Measurements from ENCODE around the gene MYBBP1A.

The MYBBP1A gene

DNA sequence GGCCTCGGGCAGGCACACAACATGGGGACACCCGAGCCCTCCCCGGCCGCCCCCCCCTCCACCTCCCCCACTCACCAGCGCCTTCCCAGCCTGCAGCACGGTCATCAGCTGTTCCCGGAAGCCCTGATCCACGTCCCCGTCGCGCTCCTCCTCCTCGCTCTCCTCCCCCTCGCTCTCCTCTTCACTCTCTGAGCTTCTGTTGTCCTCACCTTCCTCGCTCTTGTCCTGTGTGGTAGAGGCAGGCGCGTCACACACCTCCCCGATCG lies 10.3 kb downstream of the MYBBP1A start:
- no peak for DNase-seq (ENCODE audit: low read depth in 2 of 2)
- TF ChIP-seq CTCF (IDR thresholded peaks at IDR 0.05; ENCODE audit: low read depth, low read length), result no peak
- no peak overlapping the region for H3K4me3 ChIP-seq (replicated peaks in 1 of 2; ENCODE audit: low read depth in 2 of 2, low read length in 2 of 2)

- no peak for DNase-seq (ENCODE audit: low read depth in 2 of 2)
- no peak for TF ChIP-seq CTCF (IDR thresholded peaks at IDR 0.05; ENCODE audit: low read depth, low read length)
- no peak overlapping the region for H3K4me3 ChIP-seq (replicated peaks in 1 of 2; ENCODE audit: low read depth in 2 of 2, low read length in 2 of 2)
Measured at GRCh38 chr17:4544135-4544950, 10.8 kb downstream of the MYBBP1A start.

GRCh38 chr17:4543557-4544026 lies 11.6 kb downstream of the MYBBP1A start:
- DNase-seq (ENCODE audit: low read depth in 2 of 2), result no peak
- no peak for TF ChIP-seq CTCF (IDR thresholded peaks at IDR 0.05; ENCODE audit: low read depth, low read length)
- H3K4me3 ChIP-seq (replicated peaks in 1 of 2; ENCODE audit: low read depth in 2 of 2, low read length in 2 of 2), result no peak overlapping the region

DNA sequence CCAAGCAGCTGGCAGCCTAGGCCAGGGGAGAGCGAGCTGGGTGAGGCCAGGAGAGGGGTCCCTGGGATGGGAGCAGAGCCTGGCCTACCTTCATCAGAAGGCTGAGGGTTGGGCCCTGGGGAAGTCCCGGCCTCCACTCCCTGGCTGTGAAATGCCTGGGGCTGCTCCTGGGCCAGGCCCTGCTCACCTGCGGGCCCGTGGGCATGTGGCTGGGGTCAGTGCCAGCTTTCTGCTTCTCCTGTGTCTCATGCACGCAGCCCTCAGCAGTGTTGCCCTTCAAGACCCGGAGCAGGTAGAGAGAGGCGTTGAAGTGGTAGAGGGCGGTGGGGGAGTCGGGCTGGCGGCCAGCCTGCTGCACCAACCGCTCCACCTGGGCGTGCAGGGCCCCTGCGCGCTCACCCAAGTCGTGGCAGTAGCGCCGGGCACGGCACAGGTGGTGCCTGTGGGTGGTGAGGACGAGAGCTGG lies 12.4 kb downstream of the MYBBP1A start:
- no peak overlapping the region for H3K4me3 ChIP-seq (replicated peaks in 1 of 2; ENCODE audit: low read depth in 2 of 2, low read length in 2 of 2)
- no peak for DNase-seq (ENCODE audit: low read depth in 2 of 2)
- TF ChIP-seq CTCF (IDR thresholded peaks at IDR 0.05; ENCODE audit: low read depth, low read length), result no peak

DNA sequence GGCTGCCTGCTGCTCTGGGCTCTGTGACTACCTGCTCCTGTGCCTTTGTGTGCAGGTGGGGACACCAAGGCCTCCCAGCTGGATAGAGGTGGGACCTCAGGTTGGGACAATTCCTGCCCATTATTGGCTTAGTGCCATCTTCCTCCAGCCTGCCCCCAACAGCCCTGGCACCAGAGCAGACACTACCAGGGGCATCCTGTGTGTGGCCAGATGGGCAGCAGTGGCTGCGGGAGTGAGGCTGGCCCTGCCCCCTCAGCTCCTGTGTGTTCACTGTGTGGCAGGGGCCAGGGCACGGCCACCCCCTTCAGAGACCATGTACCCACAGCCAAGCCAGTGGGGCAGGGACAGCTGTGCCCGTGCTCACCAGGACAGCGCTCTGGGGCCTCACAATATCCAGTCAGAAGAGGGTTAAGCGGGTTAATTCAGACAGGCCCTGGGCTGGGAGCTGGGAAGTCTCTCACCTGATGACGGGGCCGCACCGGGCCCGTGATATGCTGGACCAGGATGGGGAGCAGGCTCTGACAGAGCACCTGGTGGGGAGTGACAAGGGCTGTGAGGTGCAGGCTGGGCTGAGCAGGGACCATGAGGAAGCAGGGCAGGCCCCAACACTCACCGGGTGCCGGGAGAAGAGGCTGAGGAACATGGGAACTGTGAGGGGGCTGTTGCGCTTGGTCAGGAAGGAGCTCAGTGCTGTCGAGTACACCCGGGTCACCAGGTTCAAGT lies 13.0 kb downstream of the MYBBP1A start:
- TF ChIP-seq CTCF (IDR thresholded peaks at IDR 0.05; ENCODE audit: low read depth, low read length), result no peak
- H3K4me3 ChIP-seq (replicated peaks in 1 of 2; ENCODE audit: low read depth in 2 of 2, low read length in 2 of 2), result no peak overlapping the region
- DNase-seq (ENCODE audit: low read depth in 2 of 2), result no peak

- DNase-seq (ENCODE audit: low read depth in 2 of 2), result no peak
- H3K4me3 ChIP-seq (replicated peaks in 1 of 2; ENCODE audit: low read depth in 2 of 2, low read length in 2 of 2), result no peak overlapping the region
- no peak for TF ChIP-seq CTCF (IDR thresholded peaks at IDR 0.05; ENCODE audit: low read depth, low read length)
Measured at GRCh38 chr17:4541328-4542002, 13.7 kb downstream of the MYBBP1A start.

All from cardiac fibroblast (primary cell).